Natural killer cell treated with Interleukin-12 subunit alpha and Interleukin-12 subunit beta and Interleukin-15 and Interleukin-18, amount 100 ng/mL, for 72 hours (primary cell): ENCODE data around the gene SLC39A11. TPM values are rescaled to one million over a fixed set of nuclear protein-coding genes. Genes with fewer than 3 reads are reported as not detected.
A peak's percentile ranks its signal among the peaks of the same experiment; 100 is the strongest.

Source experiments
- ATAC-seq, 2 donors: fragments of 150-1000 bp; cut with Tn5 transposase in 1 of 2; sonication (Bioruptor Pico), chemical (Tn5 transposase) in 1 of 2; 2 replicates each; pipeline ENCODE4 v1.10.0; 2021
- DNase-seq: peaks from one replicate; pipeline ENCODE4 v3.0.0; 2022; ENCODE audit warnings: low spot score
- H3K27ac Mint-ChIP-seq, 2 donors: 1 replicate in 1 of 2; 2 replicates in 1 of 2; pipeline ENCODE4 v1.8.0; 2022; ENCODE audit warnings: mixed read lengths in 2 of 2, mild to moderate bottlenecking in 1 of 2, moderate library complexity in 1 of 2
- H3K27me3 Mint-ChIP-seq, 2 donors: 1 replicate in 1 of 2; 2 replicates in 1 of 2; pipeline ENCODE4 v1.8.0; 2022; ENCODE audit warnings: mixed read lengths in 2 of 2
- H3K36me3 Mint-ChIP-seq: one replicate; pipeline ENCODE4 v1.8.0; 2022; ENCODE audit warnings: mixed read lengths
- H3K4me1 Mint-ChIP-seq, 2 donors: 1 replicate in 1 of 2; 2 replicates in 1 of 2; pipeline ENCODE4 v1.8.0; 2022; ENCODE audit warnings: low read depth in 2 of 2, mixed read lengths in 2 of 2, mild to moderate bottlenecking in 1 of 2
- H3K4me3 Mint-ChIP-seq: one replicate; pipeline ENCODE4 v1.8.0; 2022; ENCODE audit warnings: mixed read lengths
- H3K9me3 Mint-ChIP-seq: 2 replicates; pipeline ENCODE4 v1.8.0; 2022; ENCODE audit warnings: mixed read lengths
- total RNA-seq, 2 donors: library from RNA; stranded (reverse); gene quantifications; one replicate each; pipeline ENCODE4 v1.2.3, GENCODE V29; 2022

The SLC39A11 gene
- total RNA-seq, 2 donors from 2014 or later, result 25.6 to 56.1 TPM

- no peak for DNase-seq
- ATAC-seq, result no peak
- H3K4me3 Mint-ChIP-seq, result no peak overlapping the region
- H3K27me3 Mint-ChIP-seq, result no peaks in the 10 kb centered on the region
- no peaks in the 10 kb centered on the region for H3K36me3 Mint-ChIP-seq
- no peaks in the 10 kb centered on the region for H3K9me3 Mint-ChIP-seq
- peaks cover 0 to 12% of the 10 kb centered on the region in 2 donors for H3K4me1 Mint-ChIP-seq
- H3K27ac Mint-ChIP-seq, result no peak overlapping the region
These were observed 138.9 kb downstream of the SLC39A11 start for GRCh38 chr17:72953621-72954020.

DNA sequence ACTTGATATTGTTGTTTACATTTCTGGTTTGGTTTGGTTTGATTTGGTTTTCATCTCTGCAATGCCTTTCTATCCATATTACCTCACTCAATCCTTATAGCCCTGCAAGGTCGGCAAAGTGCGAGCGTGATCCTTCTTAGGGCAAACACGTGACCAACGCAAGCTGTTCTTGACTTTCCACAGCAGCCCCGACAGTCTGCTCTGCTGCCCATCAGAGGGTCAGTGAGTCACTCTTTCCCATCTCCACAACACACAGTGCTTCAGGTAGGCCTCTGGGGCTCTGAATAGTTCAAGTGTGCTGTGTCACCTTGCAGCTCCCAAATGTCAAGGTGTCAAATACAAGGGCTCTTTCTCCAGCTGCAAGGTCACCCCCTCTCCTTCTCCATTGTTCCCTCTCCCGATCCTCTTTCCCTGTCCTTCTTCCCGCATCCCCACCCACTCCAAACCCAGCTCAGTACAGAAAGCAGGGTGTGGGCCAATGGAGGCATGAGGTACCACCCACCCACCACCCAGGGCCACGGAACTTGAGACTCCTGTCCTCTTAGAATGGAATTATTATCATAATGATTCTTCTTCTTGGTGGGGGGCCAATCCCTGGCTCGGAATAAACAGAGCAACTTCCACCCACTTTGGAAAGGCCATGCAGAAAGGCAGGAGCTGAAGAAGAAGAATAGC lies 139.7 kb downstream of the SLC39A11 start:
- DNase-seq (no peak), ATAC-seq (no peak)
- no peaks in the 10 kb centered on the region for H3K27me3 Mint-ChIP-seq
- H3K4me3 Mint-ChIP-seq, result no peak overlapping the region
- H3K9me3 Mint-ChIP-seq, result no peaks in the 10 kb centered on the region
- H3K36me3 Mint-ChIP-seq, result no peaks in the 10 kb centered on the region
- H3K4me1 Mint-ChIP-seq, result peaks cover 0 to 12% of the 10 kb centered on the region in 2 donors
- H3K27ac Mint-ChIP-seq, result no peak overlapping the region

DNA sequence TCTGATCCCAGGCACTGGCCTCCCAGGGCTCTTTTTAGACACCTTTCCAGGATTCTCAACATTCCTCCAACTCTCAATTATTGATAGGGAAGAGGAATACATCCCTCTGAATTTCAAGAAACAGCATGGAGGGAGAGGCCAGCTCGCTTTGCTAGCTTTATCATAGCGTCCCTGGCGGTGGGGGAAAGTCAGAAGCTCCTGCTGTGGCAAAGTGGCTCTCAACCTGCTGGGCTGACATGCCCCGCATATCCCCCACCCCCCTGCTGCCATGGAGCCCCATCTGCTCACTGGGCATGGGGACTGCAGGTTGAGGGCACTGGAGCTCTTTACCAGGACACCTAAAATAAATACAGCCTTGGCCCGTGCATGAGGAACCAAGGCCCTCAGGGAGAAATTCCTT lies 140.3 kb downstream of the SLC39A11 start:
- Mint-ChIP-seq H3K27ac (no peak overlapping the region), H3K4me1 (peaks cover 0 to 12% of the 10 kb centered on the region in 2 donors), H3K9me3 (no peaks in the 10 kb centered on the region), H3K4me3 (no peak overlapping the region), H3K27me3 (no peaks in the 10 kb centered on the region), H3K36me3 (no peaks in the 10 kb centered on the region)
- ATAC-seq (no peak), DNase-seq (no peak)

GRCh38 chr17:72950242-72950931 lies 142.1 kb downstream of the SLC39A11 start:
- DNase-seq, result no peak
- Mint-ChIP-seq H3K36me3 (no peaks in the 10 kb centered on the region), H3K27ac (no peak overlapping the region), H3K4me1 (peaks cover 0 to 8% of the 10 kb centered on the region in 2 donors), H3K27me3 (no peaks in the 10 kb centered on the region), H3K9me3 (no peaks in the 10 kb centered on the region), H3K4me3 (no peak overlapping the region)
- ATAC-seq, result no peak

DNA sequence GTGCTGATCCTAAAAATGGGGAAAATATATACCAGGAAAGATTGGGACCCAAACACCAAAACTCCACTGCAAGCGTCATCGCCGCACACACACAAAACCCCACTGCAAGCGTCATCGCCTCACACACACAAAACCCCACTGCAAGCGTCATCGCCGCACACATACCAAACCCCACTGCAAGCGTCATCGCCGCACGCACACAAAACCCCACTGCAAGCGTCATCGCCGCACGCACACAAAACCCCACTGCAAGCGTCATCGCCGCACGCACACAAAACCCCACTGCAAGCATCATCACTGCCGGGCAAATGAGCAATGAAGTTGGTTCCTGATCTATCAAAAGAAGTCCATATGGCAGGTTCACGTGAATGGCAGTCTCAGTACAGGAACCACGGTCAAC lies 144.4 kb downstream of the SLC39A11 start:
- Mint-ChIP-seq H3K4me3 (no peak overlapping the region), H3K27ac (no peak overlapping the region), H3K36me3 (no peaks in the 10 kb centered on the region), H3K9me3 (no peaks in the 10 kb centered on the region), H3K4me1 (peaks cover 0 to 10% of the 10 kb centered on the region in 2 donors), H3K27me3 (no peaks in the 10 kb centered on the region)
- no peak for ATAC-seq
- DNase-seq, result no peak

DNA sequence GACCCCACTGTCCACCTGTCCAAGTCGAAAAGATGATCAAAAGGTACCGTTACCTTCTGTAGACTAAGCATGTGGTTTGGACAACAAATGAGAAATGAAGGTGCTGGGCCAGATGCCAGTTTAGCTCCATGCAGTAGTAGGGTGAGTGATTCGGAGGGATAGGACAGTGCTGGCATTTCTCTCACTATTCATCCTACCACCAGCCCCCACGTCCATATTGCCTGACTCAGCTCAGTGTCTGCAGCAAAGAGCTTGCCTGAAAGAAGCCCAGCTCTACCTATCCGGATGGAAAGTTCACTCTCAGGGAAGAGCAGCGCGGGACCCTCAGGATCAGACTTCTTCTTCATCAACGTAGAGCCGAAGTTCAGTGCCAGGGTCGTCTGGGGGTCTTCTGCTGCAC lies 145.0 kb downstream of the SLC39A11 start:
- no peaks in the 10 kb centered on the region for H3K9me3 Mint-ChIP-seq
- H3K4me3 Mint-ChIP-seq, result no peak overlapping the region
- H3K36me3 Mint-ChIP-seq, result no peaks in the 10 kb centered on the region
- ATAC-seq, result no peak
- H3K27ac Mint-ChIP-seq, result no peak overlapping the region
- no peak for DNase-seq
- H3K4me1 Mint-ChIP-seq, result peaks cover 0 to 7% of the 10 kb centered on the region in 2 donors
- H3K27me3 Mint-ChIP-seq, result no peaks in the 10 kb centered on the region

- H3K27ac Mint-ChIP-seq, result no peak overlapping the region
- H3K4me3 Mint-ChIP-seq, result no peak overlapping the region
- H3K36me3 Mint-ChIP-seq, result no peaks in the 10 kb centered on the region
- no peaks in the 10 kb centered on the region for H3K9me3 Mint-ChIP-seq
- H3K27me3 Mint-ChIP-seq, result no peaks in the 10 kb centered on the region
- DNase-seq, result no peak
- no peak for ATAC-seq
- H3K4me1 Mint-ChIP-seq, result peaks cover 0 to 6% of the 10 kb centered on the region in 2 donors
These were observed 145.8 kb downstream of the SLC39A11 start for GRCh38 chr17:72946696-72947095.

GRCh38 chr17:72946156-72946555 lies 146.3 kb downstream of the SLC39A11 start:
- H3K4me3 Mint-ChIP-seq, result no peak overlapping the region
- H3K4me1 Mint-ChIP-seq, result peaks cover 0 to 6% of the 10 kb centered on the region in 2 donors

DNA sequence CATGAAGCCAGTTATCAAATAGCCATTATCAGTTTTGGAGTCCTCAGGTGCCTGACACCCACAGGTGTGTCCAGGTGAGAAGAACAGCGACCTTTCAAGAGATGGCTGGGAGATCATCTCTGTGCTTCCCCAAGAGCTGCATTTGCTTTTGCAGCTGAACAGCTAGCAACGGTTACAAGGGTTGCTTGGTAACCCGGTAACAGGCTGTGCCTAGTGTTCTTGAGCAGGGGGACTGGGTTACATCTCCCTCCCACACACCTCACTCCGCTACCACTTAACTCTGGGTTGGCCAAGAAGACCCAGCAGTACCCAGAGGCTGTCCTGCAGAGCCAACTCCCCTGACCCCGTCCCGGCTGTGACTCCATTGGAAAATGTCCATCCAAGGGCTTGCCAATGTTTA lies 147.0 kb downstream of the SLC39A11 start:
- H3K36me3 Mint-ChIP-seq, result no peaks in the 10 kb centered on the region
- no peak overlapping the region for H3K4me3 Mint-ChIP-seq
- H3K4me1 Mint-ChIP-seq, result peaks cover 0 to 6% of the 10 kb centered on the region in 2 donors
- no peaks in the 10 kb centered on the region for H3K27me3 Mint-ChIP-seq
- H3K27ac Mint-ChIP-seq, result no peak overlapping the region
- no peaks in the 10 kb centered on the region for H3K9me3 Mint-ChIP-seq
- DNase-seq (no peak), ATAC-seq (peak in 1 of 2 donors; percentile 33)

More at GRCh38 chr17:72946156-72946555, 146.3 kb downstream of the SLC39A11 start:
- Mint-ChIP-seq H3K36me3 (no peaks in the 10 kb centered on the region), H3K9me3 (no peaks in the 10 kb centered on the region), H3K27ac (no peak overlapping the region), H3K27me3 (no peaks in the 10 kb centered on the region)
- ATAC-seq (no peak), DNase-seq (no peak)

GRCh38 chr17:72943826-72944689 lies 148.4 kb downstream of the SLC39A11 start:
- Mint-ChIP-seq H3K27me3 (no peaks in the 10 kb centered on the region), H3K4me3 (no peak overlapping the region), H3K4me1 (peaks cover 0 to 3% of the 10 kb centered on the region in 2 donors), H3K27ac (peak overlapping the region in 1 of 2 donors; percentile 34), H3K36me3 (no peaks in the 10 kb centered on the region), H3K9me3 (no peaks in the 10 kb centered on the region)
- DNase-seq (no peak), ATAC-seq (no peak)

DNA sequence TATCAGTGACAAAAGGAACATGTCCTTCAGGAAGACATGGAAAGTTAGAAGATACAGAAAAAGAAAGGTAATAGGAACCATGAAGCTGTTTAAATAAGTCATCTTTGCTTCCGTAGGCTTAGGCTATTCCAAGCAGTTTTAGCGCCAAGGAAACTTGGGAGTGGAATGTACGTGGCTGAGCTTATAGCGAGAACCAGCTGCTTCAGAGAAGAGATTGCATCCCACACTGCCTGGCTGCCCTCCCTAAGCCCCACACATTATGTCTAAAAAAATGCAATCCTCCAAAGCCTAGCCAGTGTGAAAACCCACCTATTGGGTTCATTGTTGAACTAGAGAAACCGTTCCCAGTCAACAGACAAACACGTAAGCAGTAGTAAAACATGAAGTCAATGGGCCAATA lies 149.9 kb downstream of the SLC39A11 start:
- Mint-ChIP-seq H3K27ac (no peak overlapping the region), H3K4me1 (peaks cover 0 to 3% of the 10 kb centered on the region in 2 donors), H3K27me3 (no peaks in the 10 kb centered on the region), H3K9me3 (no peaks in the 10 kb centered on the region), H3K36me3 (no peaks in the 10 kb centered on the region), H3K4me3 (no peak overlapping the region)
- ATAC-seq, result no peak
- no peak for DNase-seq

GRCh38 chr17:72940496-72940895 lies 152.0 kb downstream of the SLC39A11 start:
- Mint-ChIP-seq H3K27me3 (no peaks in the 10 kb centered on the region), H3K36me3 (no peaks in the 10 kb centered on the region), H3K4me1 (peaks cover 0 to 3% of the 10 kb centered on the region in 2 donors), H3K4me3 (no peak overlapping the region), H3K9me3 (no peaks in the 10 kb centered on the region), H3K27ac (no peak overlapping the region)
- DNase-seq (no peak), ATAC-seq (no peak)

DNA sequence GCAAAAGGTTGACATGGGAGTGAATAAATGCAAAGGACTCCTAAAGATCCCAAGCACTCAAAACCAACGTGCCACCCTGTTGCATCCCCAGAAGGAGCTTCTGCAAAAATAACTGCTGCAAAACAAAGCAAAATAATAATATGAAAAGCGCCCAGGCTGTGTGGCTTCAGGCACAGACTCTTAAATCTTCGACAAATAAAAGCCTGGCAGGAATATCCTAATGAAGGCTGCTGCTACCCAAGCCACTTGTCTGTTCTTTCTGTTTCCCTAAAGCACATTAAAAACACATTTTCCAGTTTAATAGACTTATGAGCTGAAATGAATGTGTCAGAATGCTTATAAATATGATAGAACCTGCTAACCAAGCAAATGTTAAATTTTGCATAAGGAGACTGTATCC lies 154.0 kb downstream of the SLC39A11 start:
- no peaks in the 10 kb centered on the region for H3K4me1 Mint-ChIP-seq
- no peaks in the 10 kb centered on the region for H3K27me3 Mint-ChIP-seq
- H3K36me3 Mint-ChIP-seq, result no peaks in the 10 kb centered on the region
- no peak for DNase-seq
- no peak overlapping the region for H3K27ac Mint-ChIP-seq
- H3K9me3 Mint-ChIP-seq, result no peaks in the 10 kb centered on the region
- ATAC-seq, result no peak
- H3K4me3 Mint-ChIP-seq, result no peak overlapping the region

DNA sequence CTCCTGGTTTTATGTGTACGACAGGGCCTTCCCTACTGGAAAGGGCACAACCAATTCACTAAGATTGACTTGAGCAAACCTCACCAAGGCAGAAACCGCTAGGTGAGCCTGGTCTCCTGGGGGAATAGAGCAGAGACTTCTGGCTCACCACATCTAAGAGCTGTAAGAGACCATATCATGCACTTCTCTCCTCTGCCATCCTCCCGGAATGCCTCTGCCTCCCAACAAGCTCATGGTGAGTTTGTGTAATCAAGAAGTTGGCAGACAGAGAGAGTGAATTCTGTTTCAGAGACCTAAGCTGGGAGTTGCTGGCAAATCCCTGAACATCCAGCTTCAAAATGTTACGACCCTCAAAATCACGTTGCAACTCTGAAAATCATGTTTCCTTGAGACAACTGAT lies 154.8 kb downstream of the SLC39A11 start:
- ATAC-seq (no peak), DNase-seq (no peak)
- H3K27ac Mint-ChIP-seq, result no peak overlapping the region
- no peaks in the 10 kb centered on the region for H3K36me3 Mint-ChIP-seq
- no peaks in the 10 kb centered on the region for H3K27me3 Mint-ChIP-seq
- H3K4me3 Mint-ChIP-seq, result no peak overlapping the region
- no peaks in the 10 kb centered on the region for H3K4me1 Mint-ChIP-seq
- no peaks in the 10 kb centered on the region for H3K9me3 Mint-ChIP-seq
